K562 (cell line): ENCODE data around the gene FAM149B1. TPM values are rescaled to one million over a fixed set of nuclear protein-coding genes. Genes with fewer than 3 reads are reported as not detected.

ENCODE experiments used
- ATAC-seq: fragments of 200-7000 bp; cut with Tn5 transposase; 3 replicates; pipeline ENCODE4 v1.9.1; 2020; ENCODE audit warnings: moderate library complexity
- BruUV-seq: library from RNA; stranded (reverse); fragments of 400-500 nt; replicated peaks from 2 replicates; lab custom pipeline; 2021; lab: Mats Ljungman, UMichigan
- CTCF ChIA-PET: fragments of 300-600 bp; formaldehyde crosslinking; extraction: SDS; loops from one replicate; lab custom pipeline; 2021; ENCODE audit warnings: low intra/inter-chr PET ratio; lab: Yijun Ruan, JAX
- POLR2A ChIA-PET: fragments of 300-600, 350-650 bp; sonication (Branson Sonifier 250); formaldehyde crosslinking; extraction: SDS; loops from one replicate; lab custom pipeline; 2021; ENCODE audit warnings: antibody characterized with exemption, inconsistent platforms; lab: Yijun Ruan, JAX
- DNase-seq, 4 experiments: peaks; one replicate each; pipeline versions ENCODE4 v3.0.0 to v3.0.0-alpha.2; 2011 to 2018; ENCODE audit warnings: low spot score in 3 of 4, mixed read lengths in 3 of 4; ENCODE audit errors: extremely low read depth in 1 of 4
- FAIRE-seq: peaks from 2 replicates; lab custom pipeline; 2011; peaks lifted over from hg19 to GRCh38; lab: Jason Lieb, UNC
- H2AFZ ChIP-seq: 2 replicates; pipeline ENCODE4 v1.6.0; 2011; ENCODE audit warnings: low read depth, low read length, control low read depth, inconsistent platforms
- H3K27ac ChIP-seq: fragments of 200-600 bp; 3 replicates; pipeline ENCODE4 v1.8.0; 2011; ENCODE audit warnings: low read depth, mild to moderate bottlenecking, control low read depth, inconsistent platforms, low read length, moderate library complexity, mixed read lengths; ENCODE audit errors: extremely low read depth
- H3K27me3 ChIP-seq, 2 experiments: fragments of 300-600 bp in 1 of 2; 2 replicates in 1 of 2; 3 replicates in 1 of 2; pipeline versions ENCODE4 v1.6.0 to v1.8.0; 2011; ENCODE audit warnings: inconsistent platforms in 2 of 2, low read length in 2 of 2, mild to moderate bottlenecking in 1 of 2, mixed read lengths in 1 of 2, moderate library complexity in 1 of 2; ENCODE audit not compliant: control insufficient read depth in 2 of 2, insufficient read depth in 2 of 2
- H3K36me3 ChIP-seq: fragments of 300-600 bp; 3 replicates; pipeline ENCODE4 v1.8.0; 2011; ENCODE audit warnings: mild to moderate bottlenecking, low read length, inconsistent platforms; ENCODE audit not compliant: control insufficient read depth, insufficient read depth
- H3K4me1 ChIP-seq, 2 experiments: fragments of 200-600 bp in 1 of 2; replicated peaks in 1 of 2; 2 replicates in 1 of 2; 3 replicates in 1 of 2; pipeline versions ENCODE4 v1.5.1 to v1.8.0; 2011; ENCODE audit warnings: inconsistent platforms in 2 of 2, low read length in 2 of 2, mild to moderate bottlenecking in 1 of 2, mixed read lengths in 1 of 2, moderate library complexity in 1 of 2; ENCODE audit not compliant: control insufficient read depth in 2 of 2, insufficient read depth in 2 of 2
- H3K4me2 ChIP-seq: 2 replicates; pipeline ENCODE4 v1.6.1; 2011; ENCODE audit warnings: low read length, control low read depth, inconsistent platforms, mixed read lengths; ENCODE audit not compliant: insufficient read depth
- H3K4me3 ChIP-seq: fragments of 200-600 bp; sonication (generic), shearing (Covaris generic); 2 replicates; pipeline ENCODE4 v1.5.1; 2016; ENCODE audit warnings: control low read depth, inconsistent platforms
- H3K79me2 ChIP-seq: fragments of 200-600 bp; 3 replicates; pipeline ENCODE4 v1.8.0; 2011; ENCODE audit warnings: low read length, inconsistent platforms; ENCODE audit not compliant: control insufficient read depth, insufficient read depth
- H3K9ac ChIP-seq, 2 experiments: 2 replicates each; pipeline versions ENCODE4 v1.6.0 to v1.6.1; 2011; ENCODE audit warnings: low read depth in 2 of 2, low read length in 2 of 2, control low read depth in 1 of 2, inconsistent platforms in 1 of 2, mild to moderate bottlenecking in 1 of 2, mixed read lengths in 1 of 2; ENCODE audit not compliant: insufficient read depth in 1 of 2
- H3K9me1 ChIP-seq: one replicate; pipeline ENCODE4 v1.6.0; 2011; ENCODE audit warnings: inconsistent platforms, mild to moderate bottlenecking, low read length, moderate library complexity; ENCODE audit not compliant: control insufficient read depth, insufficient read depth
- H3K9me3 ChIP-seq: replicated peaks from 2 replicates; pipeline ENCODE4 v1.5.1; 2011; ENCODE audit warnings: low read depth, low read length, inconsistent platforms; ENCODE audit not compliant: control insufficient read depth, insufficient read depth
- H4K20me1 ChIP-seq: replicated peaks from 2 replicates; pipeline ENCODE4 v1.6.1; 2011; ENCODE audit warnings: low read length, inconsistent platforms, mixed read lengths; ENCODE audit not compliant: control insufficient read depth, insufficient read depth
- ETV6 ChIP-seq, 3 experiments: fragments of 150-350 bp in 1 of 3; sonication (generic) in 1 of 3; formaldehyde crosslinking in 1 of 3; IDR thresholded peaks; 2 replicates each; pipeline versions ENCODE4 v1.6.1 to v1.8.0; 2014 to 2022; ENCODE audit warnings: borderline replicate concordance in 2 of 3, low read depth in 2 of 3, antibody characterized with exemption in 1 of 3, low read length in 1 of 3, mild to moderate bottlenecking in 1 of 3, missing genetic modification reagents in 1 of 3
- FOXJ3 ChIP-seq: sonication (generic); formaldehyde crosslinking; IDR thresholded peaks from 2 replicates; pipeline ENCODE4 v1.4.0; 2020; ENCODE audit warnings: mild to moderate bottlenecking, missing genetic modification reagents
- PYGO2 ChIP-seq: fragments of 450-650 bp; IDR thresholded peaks from 2 replicates; pipeline ENCODE4 v1.6.1; 2016; ENCODE audit warnings: mild to moderate bottlenecking, missing genetic modification characterization, moderate library complexity, missing compliant biosample characterization
- ZBTB1 ChIP-seq: sonication (generic); formaldehyde crosslinking; IDR thresholded peaks from 2 replicates; pipeline ENCODE4 v1.8.1; 2023; ENCODE audit warnings: missing genetic modification reagents, low read depth, mild to moderate bottlenecking, borderline replicate concordance
- ZNF766 ChIP-seq: fragments of 200-800 bp; sonication (Bioruptor generic); conservative IDR thresholded peaks from 2 replicates; pipeline ENCODE4 v1.6.1; 2016; ENCODE audit warnings: missing genetic modification characterization, missing compliant biosample characterization
- WGBS: fragments of 100-300 bp; shearing (Covaris generic); methylation state at CpG from one replicate; pipeline ENCODE4 v1.1.6; 2016; ENCODE audit warnings: low coverage, mixed read lengths; ENCODE audit not compliant: insufficient coverage; ENCODE audit errors: missing lambda C conversion rate; 5-methylcytosine and 5-hydroxymethylcytosine counted together
- in situ Hi-C: fragments of 300-500 bp; cut with MboI; formaldehyde crosslinking; loops from 4 replicates; pipeline ENCODE4 v1.15.0; 2018; ENCODE audit warnings: inconsistent platforms, mixed read lengths
- intact Hi-C: fragments of 100-400 bp; cut with micrococcal nuclease; formaldehyde crosslinking; loops from 2 replicates; pipeline ENCODE4 v1.14.2; 2022
- polyA plus RNA-seq, 8 experiments: library from polyadenylated mRNA; depleted of rRNA in 4 of 8; stranded (reverse) in 5 of 8; unstranded in 3 of 8; fragments of >200 nt; fragmentation: Nextera tagmentation in 2 of 8; fragmentation: Illumina TruSeq in 1 of 8; extraction: Ambion mirVana in 2 of 8; extraction: Trizol in 1 of 8; gene quantifications; 2 replicates each; pipeline versions ENCODE4 v1.2.1 to v1.2.3, GENCODE V29; 2011 to 2014; ENCODE audit warnings: inconsistent platforms in 1 of 8, missing spikeins in 1 of 8
- total RNA-seq, 7 experiments: library from RNA; depleted of rRNA in 6 of 7; stranded (reverse); fragments of >200 nt in 6 of 7; fragmentation: Illumina TruSeq in 2 of 7; extraction: Trizol in 2 of 7; gene quantifications; 2 replicates each; pipeline versions ENCODE4 v1.2.1 to v1.2.3, GENCODE V29; 2011 to 2021; ENCODE audit warnings: low replicate concordance in 1 of 7
- TF ChIP-seq, protein P1 (sequence below): fragments of 200-400 bp; formaldehyde crosslinking; IDR thresholded peaks from 2 replicates; pipeline ENCODE4 v1.6.1; 2017; ENCODE audit warnings: mild to moderate bottlenecking, low read depth, low read length, moderate library complexity
- TF ChIP-seq, protein P2 (sequence below): sonication (generic); formaldehyde crosslinking; IDR thresholded peaks from 2 replicates; pipeline ENCODE4 v1.8.0; 2022; ENCODE audit warnings: missing genetic modification reagents, mild to moderate bottlenecking, borderline replicate concordance

FAM149B1 gene
- total and polyA plus RNA-seq, 9 of the 15 experiments (the other 6 are each of a cell fraction or from before 2014, with no cell fraction given), result 4.2 to 18.5 (median 9.3) TPM

DNA sequence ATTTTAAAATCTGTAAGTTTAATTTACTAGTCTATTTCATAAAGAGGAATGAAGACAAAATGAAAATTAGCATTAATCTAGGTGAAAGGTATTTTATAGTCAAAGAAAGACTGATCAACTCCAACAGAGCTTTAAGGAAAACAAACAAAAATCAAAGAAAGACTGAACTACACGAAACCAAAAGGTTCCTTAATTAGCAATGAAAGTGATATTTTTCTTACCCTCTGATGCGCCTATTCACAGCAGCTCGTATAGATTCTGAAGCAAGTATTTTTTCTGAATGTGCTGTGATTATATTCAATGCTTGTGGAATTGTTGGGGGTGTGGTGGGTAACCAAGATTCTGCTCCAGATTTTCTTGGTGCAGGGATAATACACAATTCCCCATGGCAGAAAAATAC is 11.9 kb upstream of the FAM149B1 start:
- Histone ChIP-seq H3K9ac (no peak overlapping the region), H3K36me3 (peaks cover 74% of the 10 kb centered on the region), H3K9me1 (no peaks in the 10 kb centered on the region), H3K4me3 (no peak overlapping the region), H3K9me3 (no peaks in the 10 kb centered on the region), H4K20me1 (no peaks in the 10 kb centered on the region), H3K4me1 (no peaks in the 10 kb centered on the region; a peak in 1 of 5 replicates), H3K27ac (no peak overlapping the region), H2AFZ (no peak overlapping the region)
- ATAC-seq (no peak), DNase-seq (peak in 1 of 4 experiments; percentile 3), FAIRE-seq (no peak)
- BruUV-seq, result no TSS peak
- WGBS, result 97% methylated on average over 3 of the region's 3 CpGs
- in situ Hi-C loops, result no loop called here
- POLR2A ChIA-PET, result interaction anchor here (1.1 to 2.3 kb wide), 3 partner anchors 11 to 21 kb away, joined by 4 to 7 read pairs (median 5); partner anchors contain the start of genes ECD and FAM149B1
- TF ChIP-seq FOXJ3 (CRISPR knock-in tag) (no peak), ZBTB1 (CRISPR knock-in tag) (no peak), PYGO2 (tag) (no peak), ZNF766 (CRISPR knock-in tag) (no peak), ETV6 (IDR thresholded peaks at IDR 0.05; ENCODE audit: borderline replicate concordance in 1 of 2, low read depth in 2 of 2, low read length in 1 of 2) (no peak), ETV6 (CRISPR knock-in tag; IDR thresholded peaks at IDR 0.05; ENCODE audit: borderline replicate concordance) (no peak)
- TF ChIP-seq, protein P1, sequence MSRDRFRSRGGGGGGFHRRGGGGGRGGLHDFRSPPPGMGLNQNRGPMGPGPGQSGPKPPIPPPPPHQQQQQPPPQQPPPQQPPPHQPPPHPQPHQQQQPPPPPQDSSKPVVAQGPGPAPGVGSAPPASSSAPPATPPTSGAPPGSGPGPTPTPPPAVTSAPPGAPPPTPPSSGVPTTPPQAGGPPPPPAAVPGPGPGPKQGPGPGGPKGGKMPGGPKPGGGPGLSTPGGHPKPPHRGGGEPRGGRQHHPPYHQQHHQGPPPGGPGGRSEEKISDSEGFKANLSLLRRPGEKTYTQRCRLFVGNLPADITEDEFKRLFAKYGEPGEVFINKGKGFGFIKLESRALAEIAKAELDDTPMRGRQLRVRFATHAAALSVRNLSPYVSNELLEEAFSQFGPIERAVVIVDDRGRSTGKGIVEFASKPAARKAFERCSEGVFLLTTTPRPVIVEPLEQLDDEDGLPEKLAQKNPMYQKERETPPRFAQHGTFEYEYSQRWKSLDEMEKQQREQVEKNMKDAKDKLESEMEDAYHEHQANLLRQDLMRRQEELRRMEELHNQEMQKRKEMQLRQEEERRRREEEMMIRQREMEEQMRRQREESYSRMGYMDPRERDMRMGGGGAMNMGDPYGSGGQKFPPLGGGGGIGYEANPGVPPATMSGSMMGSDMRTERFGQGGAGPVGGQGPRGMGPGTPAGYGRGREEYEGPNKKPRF, result no peak
- TF ChIP-seq, protein P2, sequence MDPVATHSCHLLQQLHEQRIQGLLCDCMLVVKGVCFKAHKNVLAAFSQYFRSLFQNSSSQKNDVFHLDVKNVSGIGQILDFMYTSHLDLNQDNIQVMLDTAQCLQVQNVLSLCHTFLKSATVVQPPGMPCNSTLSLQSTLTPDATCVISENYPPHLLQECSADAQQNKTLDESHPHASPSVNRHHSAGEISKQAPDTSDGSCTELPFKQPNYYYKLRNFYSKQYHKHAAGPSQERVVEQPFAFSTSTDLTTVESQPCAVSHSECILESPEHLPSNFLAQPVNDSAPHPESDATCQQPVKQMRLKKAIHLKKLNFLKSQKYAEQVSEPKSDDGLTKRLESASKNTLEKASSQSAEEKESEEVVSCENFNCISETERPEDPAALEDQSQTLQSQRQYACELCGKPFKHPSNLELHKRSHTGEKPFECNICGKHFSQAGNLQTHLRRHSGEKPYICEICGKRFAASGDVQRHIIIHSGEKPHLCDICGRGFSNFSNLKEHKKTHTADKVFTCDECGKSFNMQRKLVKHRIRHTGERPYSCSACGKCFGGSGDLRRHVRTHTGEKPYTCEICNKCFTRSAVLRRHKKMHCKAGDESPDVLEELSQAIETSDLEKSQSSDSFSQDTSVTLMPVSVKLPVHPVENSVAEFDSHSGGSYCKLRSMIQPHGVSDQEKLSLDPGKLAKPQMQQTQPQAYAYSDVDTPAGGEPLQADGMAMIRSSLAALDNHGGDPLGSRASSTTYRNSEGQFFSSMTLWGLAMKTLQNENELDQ, result no peak
- TF ChIP-seq, all 486 proteins: peak for 0
- Histone ChIP-seq H3K4me2 (no peak overlapping the region), H3K79me2 (peaks cover 21% of the 10 kb centered on the region), H3K27me3 (no peaks in the 10 kb centered on the region)
- intact Hi-C loops, result loop anchor here (5.0 kb wide), 1 partner anchor 794 kb away; no protein-coding TSS in a partner anchor
- CTCF ChIA-PET, result interaction anchor here (0.6 kb wide), 1 partner anchor 53 kb away, joined by 5 read pairs; no protein-coding TSS in a partner anchor
